ENCODE data around the gene MANEAL. TPM values are rescaled to one million over a fixed set of nuclear protein-coding genes. Genes with fewer than 3 reads are reported as not detected.

Gene MANEAL
- total RNA-seq, 1 experiment from 2014 or later = 28.1 TPM

- CTCF ChIA-PET = interaction anchor here (0.6 to 0.9 kb wide), 3 partner anchors 10 to 855 kb away, joined by 3 to 6 read pairs (median 3); partner anchors contain the start of gene MTF1
- H3K9me3 Mint-ChIP-seq (ENCODE audit: low read depth, unreplicated experiment) = no peaks in the 10 kb centered on the region
Measured at GRCh38 chr1:37850352-37850955, 56.8 kb downstream of the MANEAL start.

More at GRCh38 chr1:37850352-37850955, 56.8 kb downstream of the MANEAL start:
- no peak overlapping the region for H3K27ac Mint-ChIP-seq (ENCODE audit: unreplicated experiment)
- no peak for DNase-seq
- H3K4me1 Mint-ChIP-seq (ENCODE audit: low read depth, unreplicated experiment) = peaks cover 17% of the 10 kb centered on the region
- H3K36me3 Mint-ChIP-seq (ENCODE audit: insufficient read depth, unreplicated experiment) = peaks cover 18% of the 10 kb centered on the region
- no peaks in the 10 kb centered on the region for H3K27me3 Mint-ChIP-seq (ENCODE audit: unreplicated experiment)
- no peak overlapping the region for H3K4me3 Mint-ChIP-seq (ENCODE audit: low read depth, unreplicated experiment)
- BruUV-seq (replicated peaks) = no TSS peak
- TF ChIP-seq, protein P1, sequence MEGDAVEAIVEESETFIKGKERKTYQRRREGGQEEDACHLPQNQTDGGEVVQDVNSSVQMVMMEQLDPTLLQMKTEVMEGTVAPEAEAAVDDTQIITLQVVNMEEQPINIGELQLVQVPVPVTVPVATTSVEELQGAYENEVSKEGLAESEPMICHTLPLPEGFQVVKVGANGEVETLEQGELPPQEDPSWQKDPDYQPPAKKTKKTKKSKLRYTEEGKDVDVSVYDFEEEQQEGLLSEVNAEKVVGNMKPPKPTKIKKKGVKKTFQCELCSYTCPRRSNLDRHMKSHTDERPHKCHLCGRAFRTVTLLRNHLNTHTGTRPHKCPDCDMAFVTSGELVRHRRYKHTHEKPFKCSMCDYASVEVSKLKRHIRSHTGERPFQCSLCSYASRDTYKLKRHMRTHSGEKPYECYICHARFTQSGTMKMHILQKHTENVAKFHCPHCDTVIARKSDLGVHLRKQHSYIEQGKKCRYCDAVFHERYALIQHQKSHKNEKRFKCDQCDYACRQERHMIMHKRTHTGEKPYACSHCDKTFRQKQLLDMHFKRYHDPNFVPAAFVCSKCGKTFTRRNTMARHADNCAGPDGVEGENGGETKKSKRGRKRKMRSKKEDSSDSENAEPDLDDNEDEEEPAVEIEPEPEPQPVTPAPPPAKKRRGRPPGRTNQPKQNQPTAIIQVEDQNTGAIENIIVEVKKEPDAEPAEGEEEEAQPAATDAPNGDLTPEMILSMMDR (IDR thresholded peaks at IDR 0.05; ENCODE audit: unreplicated experiment) = no peak
- intact Hi-C loops (cut with micrococcal nuclease; ENCODE audit: unreplicated experiment) = no loop called here

Other genes with a start within 250 kb of the MANEAL start
- 21.0 and 25.7 TPM in 2 replicates for gene SNIP1, start 239.6 kb upstream of the MANEAL start, total RNA-seq (2022)
- gene DNALI1, start 236.9 kb upstream of the MANEAL start, total RNA-seq (2022) = 4.8 and 5.2 TPM in 2 replicates
- 74.7 and 75.0 TPM in 2 replicates for gene GNL2, start 197.9 kb upstream of the MANEAL start, total RNA-seq (2022)
- gene RSPO1, start 159.0 kb upstream of the MANEAL start, total RNA-seq (2022) = not detected in 2 replicates
- gene CDCA8, start 101.3 kb upstream of the MANEAL start, total RNA-seq (2022) = 33.2 and 34.5 TPM in 2 replicates
- gene EPHA10, start 28.7 kb upstream of the MANEAL start, total RNA-seq (2022) = 7.8 and 10.7 TPM in 2 replicates
- gene C1orf122, start 13.9 kb downstream of the MANEAL start, total RNA-seq (2022) = 41.3 and 43.6 TPM in 2 replicates
- gene YRDC, start 14.4 kb downstream of the MANEAL start, total RNA-seq (2022) = 18.6 and 18.8 TPM in 2 replicates
- 27.1 and 34.3 TPM in 2 replicates for gene MTF1, start 65.7 kb downstream of the MANEAL start, total RNA-seq (2022)
- 18.0 and 21.5 TPM in 2 replicates for gene INPP5B, start 153.2 kb downstream of the MANEAL start, total RNA-seq (2022)
- 75.3 and 91.7 TPM in 2 replicates for gene SF3A3, start 196.2 kb downstream of the MANEAL start, total RNA-seq (2022)
- 16.9 and 20.4 TPM in 2 replicates for gene FHL3, start 211.7 kb downstream of the MANEAL start, total RNA-seq (2022)
- gene UTP11, start 218.9 kb downstream of the MANEAL start, total RNA-seq (2022) = 38.5 and 43.0 TPM in 2 replicates